Hematopoietic multipotent progenitor cell (in vitro differentiated cells): Measurements from ENCODE around the gene UBE2Z. TPM values are rescaled to one million over a fixed set of nuclear protein-coding genes. Genes with fewer than 3 reads are reported as not detected.
"Not testable (repeated sequence)": the region's sequence is repeated elsewhere in the genome, so short reads cannot be mapped to it uniquely, and the experiment has no call there.

Experiments
- DNase-seq, 3 donors: peaks; one replicate each; pipeline ENCODE4 v3.0.0-alpha.2; 2011 to 2015; ENCODE audit warnings: low read depth in 2 of 3, low spot score in 2 of 3
- total RNA-seq: library from RNA; depleted of rRNA; stranded (reverse); fragments of >200 nt; gene quantifications from one replicate; pipeline ENCODE4 v1.2.3, GENCODE V29; 2012

UBE2Z gene
- total RNA-seq, 1 donor = 59.2 TPM

DNA sequence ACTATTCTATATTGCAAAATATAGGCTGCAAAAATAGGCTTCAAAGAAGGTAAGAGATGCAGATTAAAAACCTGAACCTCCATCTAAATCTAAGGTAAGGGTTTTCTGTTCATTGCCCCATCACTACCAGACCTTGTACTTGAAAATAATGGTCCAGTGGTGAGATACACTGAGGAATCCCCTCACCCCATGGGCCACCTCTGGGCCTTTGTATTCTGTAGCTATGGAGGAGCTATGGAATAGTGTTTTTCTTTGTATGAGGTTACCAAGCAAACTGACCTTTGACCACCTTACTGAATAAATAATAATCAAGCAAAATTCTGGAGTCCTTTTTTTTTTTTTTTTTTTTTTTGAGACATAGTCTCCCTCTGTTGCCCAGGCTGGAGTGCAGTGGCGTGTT lies 4.8 kb upstream of the UBE2Z start:
- no peak for DNase-seq

DNA sequence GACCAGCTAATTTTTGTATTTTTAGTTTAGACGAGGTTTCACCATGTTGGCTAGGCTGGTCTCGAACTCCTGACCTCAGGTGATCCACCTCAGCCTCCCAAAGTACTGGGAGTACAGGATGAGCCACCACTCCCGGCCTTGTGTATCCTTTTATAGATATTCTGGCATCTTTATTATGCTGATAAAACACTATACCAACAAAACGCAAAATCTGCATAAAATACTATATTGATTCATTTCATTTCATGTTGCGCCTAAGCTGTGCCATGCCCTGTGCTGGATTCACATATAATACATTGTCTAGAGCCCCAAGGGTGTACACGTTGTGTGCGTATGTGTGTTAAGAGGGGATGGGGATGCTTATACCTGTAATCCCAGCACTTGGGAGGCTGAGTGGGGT lies 3.8 kb upstream of the UBE2Z start:
- DNase-seq = no peak

GRCh38 chr17:48905987-48906515 lies 2.2 kb upstream of the UBE2Z start:
- no peak for DNase-seq

- DNase-seq = peak in 2 of 3 donors; percentile 57 to 83
These were observed 527 bp upstream of the UBE2Z start for GRCh38 chr17:48907713-48908046.

GRCh38 chr17:48908853-48909394 lies 717 bp downstream of the UBE2Z start:
- DNase-seq = peak in 2 of 3 donors; percentile 94 to 96

DNA sequence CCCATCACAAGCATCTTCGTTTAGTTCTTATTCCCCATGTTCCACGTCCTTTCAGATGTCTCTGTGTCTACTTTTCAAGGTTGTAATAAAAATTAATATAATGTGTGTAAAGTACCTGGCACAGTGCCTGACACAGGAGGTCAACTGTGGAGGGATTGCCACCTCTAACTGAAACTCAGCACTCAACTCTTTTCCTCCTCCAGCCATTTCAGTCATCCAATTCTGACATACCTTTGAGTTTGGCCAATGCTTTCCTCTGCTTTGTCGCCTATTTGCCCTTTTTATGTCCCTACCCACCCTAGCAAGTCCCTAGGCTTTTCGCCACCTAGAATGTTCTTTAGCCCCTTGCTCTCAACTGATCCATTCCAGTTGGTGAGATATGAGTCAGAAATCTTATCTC lies 1.6 kb downstream of the UBE2Z start:
- DNase-seq = no peak

DNA sequence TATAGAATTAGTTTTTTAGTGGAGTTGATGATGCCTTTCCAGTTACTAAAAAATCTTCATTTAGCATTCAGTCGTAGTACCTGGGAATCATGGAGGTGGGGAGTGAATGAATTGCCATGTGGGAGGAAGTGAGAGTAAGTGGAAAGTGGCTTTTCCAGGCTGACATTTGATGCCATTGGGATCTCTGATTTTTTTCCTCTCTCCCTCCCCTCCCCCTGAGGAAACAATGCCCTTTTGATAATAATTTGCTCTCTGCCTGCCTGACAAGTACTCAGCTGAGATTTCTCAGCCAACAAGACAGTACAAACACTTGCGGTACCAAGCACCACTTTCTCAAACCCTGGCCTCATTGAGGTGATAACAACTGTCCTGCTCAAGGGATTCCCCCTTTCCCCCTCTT lies 2.2 kb downstream of the UBE2Z start:
- DNase-seq = no peak

DNA sequence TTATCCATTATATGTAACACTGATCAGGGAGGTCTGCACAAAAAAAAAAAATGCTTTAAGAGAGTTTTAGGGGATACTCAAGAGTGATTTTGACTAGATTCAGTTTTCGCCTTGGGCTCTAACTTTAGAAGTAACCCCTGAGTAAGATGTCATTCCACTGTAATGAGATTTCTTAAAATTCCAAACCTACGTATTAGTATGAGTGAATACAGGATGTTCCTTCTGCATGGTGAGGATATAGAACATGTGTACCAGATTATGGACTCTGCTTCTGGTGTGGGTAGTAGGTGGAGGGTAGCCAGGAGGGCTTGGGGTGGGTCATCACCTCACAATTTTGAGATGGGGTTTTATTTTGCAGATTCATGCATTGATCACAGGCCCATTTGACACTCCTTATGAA lies 4.3 kb downstream of the UBE2Z start:
- DNase-seq = no peak

DNA sequence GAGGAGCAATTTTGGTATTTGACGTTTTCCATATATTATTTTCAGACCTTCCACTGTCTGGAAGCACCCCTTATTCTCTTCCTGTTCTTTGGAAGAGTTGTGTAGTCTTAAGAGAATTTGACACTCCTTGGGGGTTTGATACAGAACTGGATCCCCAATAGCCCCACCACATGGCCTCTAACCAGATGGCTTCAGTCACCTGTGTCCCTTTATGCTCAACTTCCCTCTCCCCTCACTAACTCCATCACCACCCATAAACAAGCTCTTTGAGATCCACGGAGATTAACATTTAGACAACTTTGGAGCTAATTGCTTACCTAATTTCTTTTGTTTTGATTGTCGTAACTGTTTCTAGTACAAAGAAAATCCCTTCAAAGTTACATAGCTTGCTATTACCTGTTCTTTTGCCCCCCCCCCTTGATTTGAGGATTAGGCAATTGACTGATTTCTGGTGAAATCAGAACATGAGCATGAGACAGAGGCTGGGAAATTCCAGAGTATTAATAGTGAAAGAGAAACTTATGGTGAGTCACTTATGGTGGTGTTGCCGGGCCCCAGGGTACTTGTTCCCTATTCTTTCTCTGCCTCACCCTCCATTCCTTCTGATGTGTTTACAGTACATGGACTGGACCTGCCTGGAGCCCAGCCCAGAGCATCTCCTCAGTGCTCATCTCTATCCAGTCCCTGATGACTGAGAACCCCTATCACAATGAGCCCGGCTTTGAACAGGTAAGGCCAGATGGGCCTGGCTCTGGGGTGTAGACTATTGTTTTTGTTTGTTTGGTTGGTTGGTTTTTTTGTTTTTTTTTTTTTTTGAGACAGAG lies 7.5 kb downstream of the UBE2Z start:
- peak in 2 of 3 donors; percentile 25 to 40 for DNase-seq

- no peak for DNase-seq
These were observed 17.2 kb downstream of the UBE2Z start for GRCh38 chr17:48925251-48925990.

- no peak for DNase-seq
These were observed 17.8 kb downstream of the UBE2Z start for GRCh38 chr17:48925991-48926342.

GRCh38 chr17:48927978-48928745 lies 20.0 kb downstream of the UBE2Z start:
- DNase-seq = no peak

- no peak for DNase-seq
These were observed 20.9 kb downstream of the UBE2Z start for GRCh38 chr17:48928876-48929811.

- no peak for DNase-seq
These were observed 21.6 kb downstream of the UBE2Z start for GRCh38 chr17:48929812-48930165.

- no peak for DNase-seq
These were observed 22.2 kb downstream of the UBE2Z start for GRCh38 chr17:48930435-48930873.

DNA sequence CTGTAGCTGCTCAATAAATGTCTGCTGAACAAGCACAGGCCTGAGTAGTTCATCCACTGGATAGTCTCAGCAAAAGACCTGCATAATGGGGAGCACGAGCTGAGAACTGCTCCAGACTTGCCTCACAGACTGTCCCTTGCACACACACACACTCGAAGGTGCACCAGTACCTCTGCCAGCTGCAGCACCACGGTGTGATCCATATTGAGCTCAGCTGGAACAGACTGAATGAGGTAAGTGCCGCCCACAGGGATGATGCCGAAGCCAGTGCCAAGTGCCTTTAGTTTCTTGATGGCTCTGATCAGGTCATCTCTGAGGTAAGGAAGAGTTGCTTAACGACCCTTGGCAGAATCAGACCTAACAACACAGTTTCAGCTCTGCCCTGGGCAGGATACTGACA lies 24.8 kb downstream of the UBE2Z start:
- no peak for DNase-seq

DNA sequence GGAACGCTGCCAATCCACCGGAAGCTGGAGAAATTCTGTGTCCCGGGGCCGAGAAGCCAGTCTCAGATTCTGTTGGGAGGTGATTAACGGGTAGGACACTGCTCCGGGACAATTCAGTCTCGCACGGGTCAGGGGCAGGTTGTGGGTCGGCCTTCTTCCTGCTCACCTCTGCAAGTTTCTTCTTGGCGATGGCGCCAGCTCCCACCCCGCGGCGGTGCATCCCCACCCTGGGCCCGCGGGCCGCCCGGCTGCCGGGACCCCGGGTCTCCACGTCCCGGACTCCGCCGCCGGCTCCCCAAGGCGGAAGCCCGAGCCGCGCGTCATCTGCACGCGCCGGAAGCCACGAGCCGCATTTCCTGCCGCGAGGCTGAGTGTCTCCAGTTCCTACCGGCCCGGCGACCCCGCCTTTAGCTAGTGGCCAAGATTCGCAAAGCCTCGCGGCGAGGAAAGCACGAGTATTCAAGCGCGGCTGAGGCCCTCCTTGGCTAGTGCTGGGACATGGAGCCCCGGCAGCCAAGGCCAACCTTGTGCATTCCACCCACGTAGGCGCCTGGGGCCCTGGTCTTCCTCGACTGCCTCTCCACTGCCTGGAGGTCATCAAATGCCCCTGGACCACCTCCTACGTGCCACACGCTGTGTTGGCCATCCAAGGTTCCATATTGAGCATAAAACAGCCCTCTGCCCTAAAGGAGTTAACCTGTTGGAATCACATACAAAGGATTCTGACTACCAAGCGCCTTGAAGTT lies 36.5 kb downstream of the UBE2Z start, which contains the start of gene SNF8:
Gene SNF8, minus strand, starts transcription at position 328 of the 746 bp plus-strand sequence. Its CDS starts 108 bp downstream, at position 220.
- peak; percentile 79 to 95 (median 90) for DNase-seq

- DNase-seq = not testable (repeated sequence)
These were observed 37.0 kb downstream of the UBE2Z start for GRCh38 chr17:48945261-48945651.

DNA sequence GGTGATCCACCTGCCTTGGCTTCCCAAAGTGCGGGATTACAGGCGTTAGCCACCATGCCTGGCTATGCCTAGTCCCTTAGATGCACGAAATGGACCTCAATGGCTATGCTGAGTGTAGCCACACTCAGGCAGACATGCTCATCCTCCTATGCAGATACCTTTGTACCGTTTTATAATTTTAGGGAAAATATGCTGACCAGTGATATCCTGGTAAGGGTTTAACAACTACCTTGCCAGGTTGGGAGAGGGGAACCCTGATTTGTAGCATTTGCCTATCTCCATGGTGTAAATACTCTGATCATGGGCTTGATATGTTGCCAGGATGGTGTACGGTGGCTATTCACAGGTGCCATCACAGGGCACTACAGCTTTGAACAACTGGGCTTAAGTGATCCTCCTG lies 43.4 kb downstream of the UBE2Z start:
- DNase-seq = no peak
